ENCODE results near the gene SLIT3.
A peak's percentile ranks its signal among the peaks of the same experiment; 100 is the strongest.

Gene SLIT3

GRCh38 chr5:169015991-169016390, 284.9 kb downstream of the SLIT3 start:
- no peak for DNase-seq

- no peak for DNase-seq
Measured at GRCh38 chr5:169013846-169014245, 287.1 kb downstream of the SLIT3 start.

GRCh38 chr5:169013208-169013728, 287.7 kb downstream of the SLIT3 start:
- no peak for DNase-seq

- no peak for DNase-seq
Measured at GRCh38 chr5:169012450-169012849, 288.5 kb downstream of the SLIT3 start.

- no peak for DNase-seq
Measured at GRCh38 chr5:169011451-169011850, 289.5 kb downstream of the SLIT3 start.

- DNase-seq = no peak
Measured at GRCh38 chr5:169011009-169011408, 289.9 kb downstream of the SLIT3 start.

GRCh38 chr5:169009123-169009522, 291.8 kb downstream of the SLIT3 start:
- no peak for DNase-seq

- DNase-seq = no peak
Measured at GRCh38 chr5:169006842-169007790, 293.8 kb downstream of the SLIT3 start.

- DNase-seq = no peak
Measured at GRCh38 chr5:169004551-169004950, 296.4 kb downstream of the SLIT3 start.

GRCh38 chr5:169003721-169004541, 297.0 kb downstream of the SLIT3 start:
- no peak for DNase-seq

GRCh38 chr5:169002953-169003555, 297.9 kb downstream of the SLIT3 start:
- DNase-seq = no peak

GRCh38 chr5:169001394-169001793, 299.5 kb downstream of the SLIT3 start:
- DNase-seq = no peak

- no peak for DNase-seq
Measured at GRCh38 chr5:168995024-168995423, 305.9 kb downstream of the SLIT3 start.

GRCh38 chr5:168992687-168993086, 308.3 kb downstream of the SLIT3 start:
- DNase-seq = no peak

- no peak for DNase-seq
Measured at GRCh38 chr5:168992016-168992415, 308.9 kb downstream of the SLIT3 start.

GRCh38 chr5:168991311-168991710, 309.6 kb downstream of the SLIT3 start:
- DNase-seq = no peak

GRCh38 chr5:168990679-168991078, 310.3 kb downstream of the SLIT3 start:
- DNase-seq = no peak

- DNase-seq = no peak
Measured at GRCh38 chr5:168989731-168990505, 311.0 kb downstream of the SLIT3 start.

- no peak for DNase-seq
Measured at GRCh38 chr5:168988699-168989098, 312.2 kb downstream of the SLIT3 start.

- DNase-seq = peak; percentile 22
Measured at GRCh38 chr5:168987543-168988300, 313.2 kb downstream of the SLIT3 start.

GRCh38 chr5:168985454-168985853, 315.5 kb downstream of the SLIT3 start:
- no peak for DNase-seq
